Measurements from ENCODE around the gene CCDC184. TPM values are rescaled to one million over a fixed set of nuclear protein-coding genes. Genes with fewer than 3 reads are reported as not detected.

The CCDC184 gene
- total RNA-seq, 4 donors from 2014 or later = 0.13 to 2.5 (median 0.39) TPM; not detected in 1

- TF ChIP-seq POLR2AphosphoS5 (IDR thresholded peaks at IDR 0.05) (no peak), CTCF (IDR thresholded peaks at IDR 0.05) (no peak), EP300 (IDR thresholded peaks at IDR 0.05) (no peak), POLR2A (IDR thresholded peaks at IDR 0.05) (no peak)
- peak; percentile 34 for ATAC-seq
- WGBS, 2 donors (ENCODE audit: low coverage in 1 of 2) = 50% methylated on average over 2 of the region's 61 CpGs; no CpG with 5 or more reads in 1 of the 2 donors
- peak overlapping the region; percentile 40 to 66 for H3K4me3 ChIP-seq
- no peaks in the 10 kb centered on the region for H3K36me3 ChIP-seq
- peaks cover 72% of the 10 kb centered on the region for H3K27me3 ChIP-seq
- H3K9me3 ChIP-seq = no peaks in the 10 kb centered on the region
- peak overlapping the region in 2 of 4 donors; percentile 37 to 45 for H3K27ac ChIP-seq
- H3K4me1 ChIP-seq = peaks cover 0 to 33% (median 4%) of the 10 kb centered on the region in 3 donors
Measured at GRCh38 chr12:48183876-48184548, 568 bp downstream of the CCDC184 start.

- no peak for ATAC-seq
- H3K4me1 ChIP-seq = peaks cover 0 to 33% (median 4%) of the 10 kb centered on the region in 3 donors
- 7% methylated on average over 2 of the region's 20 CpGs; no CpG with 5 or more reads in 1 of the 2 donors for WGBS, 2 donors (ENCODE audit: low coverage in 1 of 2)
- no peaks in the 10 kb centered on the region for H3K9me3 ChIP-seq
- H3K4me3 ChIP-seq = peak overlapping the region in 1 of 2 donors; percentile 66
- H3K27me3 ChIP-seq = peaks cover 68% of the 10 kb centered on the region
- TF ChIP-seq CTCF (IDR thresholded peaks at IDR 0.05) = no peak
- TF ChIP-seq POLR2AphosphoS5 (IDR thresholded peaks at IDR 0.05) = no peak
- TF ChIP-seq EP300 (IDR thresholded peaks at IDR 0.05) = no peak
- no peak for TF ChIP-seq POLR2A (IDR thresholded peaks at IDR 0.05)
- no peaks in the 10 kb centered on the region for H3K36me3 ChIP-seq
- peak overlapping the region in 1 of 4 donors; percentile 37 for H3K27ac ChIP-seq
Measured at GRCh38 chr12:48184549-48184922, 1.1 kb downstream of the CCDC184 start.

DNA sequence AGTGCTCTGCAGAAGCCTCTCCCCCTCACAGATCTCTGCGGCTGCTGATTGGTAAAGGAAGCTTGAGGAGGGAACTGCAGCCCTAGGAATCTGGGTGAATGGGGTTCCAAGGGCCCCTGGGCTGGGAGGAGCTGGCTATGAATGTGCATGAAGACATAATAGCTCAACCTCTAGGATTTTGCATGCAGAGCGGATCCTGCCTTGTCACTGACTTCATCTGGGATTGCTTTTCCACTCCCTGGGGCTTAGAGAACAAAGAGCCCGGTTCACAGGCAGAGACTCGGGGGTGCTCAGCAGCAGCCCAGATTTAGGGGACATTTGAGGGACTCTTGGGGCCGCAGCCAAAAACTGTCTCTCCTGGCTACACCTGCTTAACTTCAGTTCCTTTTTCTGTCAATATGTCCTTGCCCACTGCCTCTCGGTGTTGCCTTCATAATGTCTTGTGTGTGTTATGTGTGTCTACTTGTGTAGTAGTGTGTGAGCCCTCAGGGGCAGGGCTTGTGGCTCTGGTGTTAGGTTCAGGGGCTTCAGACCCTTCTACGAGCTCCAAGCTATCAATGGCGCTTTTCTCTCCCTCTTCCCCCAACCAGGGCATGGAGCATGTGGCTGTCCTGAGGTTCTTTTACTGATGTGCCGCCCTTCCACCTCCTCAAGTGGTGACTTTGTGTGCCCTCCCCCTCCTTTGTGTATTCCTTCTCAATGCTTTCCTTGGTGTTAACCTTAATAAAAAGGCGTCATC lies 1.9 kb downstream of the CCDC184 start:
- 39 to 68% methylated on average over 5 to 9 of the region's 10 CpGs for WGBS, 2 donors (ENCODE audit: low coverage in 1 of 2)
- no peak for TF ChIP-seq POLR2AphosphoS5 (IDR thresholded peaks at IDR 0.05)
- TF ChIP-seq EP300 (IDR thresholded peaks at IDR 0.05) = no peak
- TF ChIP-seq CTCF (IDR thresholded peaks at IDR 0.05) = no peak
- no peak for TF ChIP-seq POLR2A (IDR thresholded peaks at IDR 0.05)
- Histone ChIP-seq H3K36me3 (no peaks in the 10 kb centered on the region), H3K4me3 (no peak overlapping the region), H3K9me3 (no peaks in the 10 kb centered on the region), H3K27me3 (peaks cover 63% of the 10 kb centered on the region), H3K4me1 (peaks cover 0 to 33% (median 4%) of the 10 kb centered on the region in 3 donors), H3K27ac (no peak overlapping the region)
- ATAC-seq = no peak

DNA sequence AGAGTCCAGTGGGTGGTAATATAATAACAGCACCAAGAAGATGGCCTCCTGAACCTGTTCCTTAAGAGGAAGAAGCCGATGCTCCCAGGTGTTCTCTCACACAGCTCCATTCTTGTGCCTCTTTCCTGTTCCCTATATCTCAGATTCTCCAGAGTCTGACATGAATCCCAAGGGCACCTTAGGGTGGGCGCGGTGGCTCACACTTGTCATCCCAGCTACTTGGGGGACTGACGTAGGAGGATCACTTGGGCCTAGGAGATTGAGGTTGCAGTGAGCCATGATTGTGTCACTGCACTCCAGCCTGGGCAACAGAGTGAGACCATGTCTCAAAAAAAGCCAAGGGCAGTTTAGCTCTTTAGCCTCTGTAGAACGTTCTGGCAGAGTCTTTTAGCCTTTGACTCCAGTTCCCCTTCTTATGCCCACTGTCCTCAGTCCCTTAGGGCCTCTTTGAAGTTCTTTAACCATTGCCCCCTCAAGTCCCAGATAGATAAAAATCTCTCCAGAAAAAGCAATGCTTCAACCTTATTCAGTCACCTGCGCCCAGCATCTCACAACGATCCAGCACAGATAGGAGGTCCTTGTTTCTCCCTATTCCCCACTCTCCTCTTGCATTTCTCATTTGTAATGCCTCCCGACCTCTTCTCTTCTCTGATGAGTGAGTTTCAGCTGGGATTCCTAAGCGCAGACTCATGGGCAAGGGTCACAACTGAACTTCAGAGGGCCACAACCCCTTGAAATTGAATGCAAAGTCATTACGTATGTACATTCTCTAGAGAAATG lies 4.7 kb downstream of the CCDC184 start:
- H3K27me3 ChIP-seq = peaks cover 44% of the 10 kb centered on the region
- H3K9me3 ChIP-seq = no peaks in the 10 kb centered on the region
- no peak overlapping the region for H3K27ac ChIP-seq
- no peaks in the 10 kb centered on the region for H3K36me3 ChIP-seq
- H3K4me1 ChIP-seq = peaks cover 0 to 24% (median 0%) of the 10 kb centered on the region in 3 donors
- 73 to 84% methylated on average over 5 to 9 of the region's 10 CpGs for WGBS, 2 donors (ENCODE audit: low coverage in 1 of 2)
- no peak overlapping the region for H3K4me3 ChIP-seq
- no peak for ATAC-seq
- TF ChIP-seq POLR2A (IDR thresholded peaks at IDR 0.05) (no peak), POLR2AphosphoS5 (IDR thresholded peaks at IDR 0.05) (no peak), EP300 (IDR thresholded peaks at IDR 0.05) (no peak), CTCF (IDR thresholded peaks at IDR 0.05) (no peak)
